ENCODE data around the gene SECISBP2.

Gene SECISBP2

GRCh38 chr9:89352451-89352850 lies 34.2 kb downstream of the SECISBP2 start:
- Histone ChIP-seq H3K27me3 (ENCODE audit: control insufficient read depth, insufficient read depth, low read length) (no peaks in the 10 kb centered on the region), H3K9ac (ENCODE audit: low read depth, low read length) (no peak overlapping the region), H3K36me3 (ENCODE audit: insufficient read depth, low read length) (peaks cover 84% of the 10 kb centered on the region), H3K9me3 (replicated peaks; ENCODE audit: low read length) (no peaks in the 10 kb centered on the region), H3K4me2 (ENCODE audit: low read length) (no peak overlapping the region), H3K4me3 (ENCODE audit: low read length) (no peak overlapping the region), H3K4me1 (ENCODE audit: control insufficient read depth, insufficient read depth, low read length) (no peaks in the 10 kb centered on the region)

- Histone ChIP-seq H3K36me3 (ENCODE audit: insufficient read depth, low read length) (peaks cover 82% of the 10 kb centered on the region), H3K27me3 (ENCODE audit: control insufficient read depth, insufficient read depth, low read length) (no peaks in the 10 kb centered on the region), H3K4me3 (ENCODE audit: low read length) (no peak overlapping the region), H3K9ac (ENCODE audit: low read depth, low read length) (no peak overlapping the region), H3K9me3 (replicated peaks; ENCODE audit: low read length) (no peaks in the 10 kb centered on the region), H3K4me1 (ENCODE audit: control insufficient read depth, insufficient read depth, low read length) (no peaks in the 10 kb centered on the region), H3K4me2 (ENCODE audit: low read length) (no peak overlapping the region)
Measured at GRCh38 chr9:89352874-89353649, 34.8 kb downstream of the SECISBP2 start.

GRCh38 chr9:89353989-89354388 lies 35.7 kb downstream of the SECISBP2 start:
- no peaks in the 10 kb centered on the region for H3K9me3 ChIP-seq (replicated peaks; ENCODE audit: low read length)
- no peaks in the 10 kb centered on the region for H3K27me3 ChIP-seq (ENCODE audit: control insufficient read depth, insufficient read depth, low read length)
- no peaks in the 10 kb centered on the region for H3K4me1 ChIP-seq (ENCODE audit: control insufficient read depth, insufficient read depth, low read length)
- H3K36me3 ChIP-seq (ENCODE audit: insufficient read depth, low read length) = peaks cover 81% of the 10 kb centered on the region
- H3K9ac ChIP-seq (ENCODE audit: low read depth, low read length) = no peak overlapping the region
- H3K4me3 ChIP-seq (ENCODE audit: low read length) = no peak overlapping the region
- no peak overlapping the region for H3K4me2 ChIP-seq (ENCODE audit: low read length)

GRCh38 chr9:89354471-89354870 lies 36.2 kb downstream of the SECISBP2 start:
- Histone ChIP-seq H3K36me3 (ENCODE audit: insufficient read depth, low read length) (peaks cover 80% of the 10 kb centered on the region), H3K9ac (ENCODE audit: low read depth, low read length) (no peak overlapping the region), H3K27me3 (ENCODE audit: control insufficient read depth, insufficient read depth, low read length) (no peaks in the 10 kb centered on the region), H3K9me3 (replicated peaks; ENCODE audit: low read length) (no peaks in the 10 kb centered on the region), H3K4me2 (ENCODE audit: low read length) (no peak overlapping the region), H3K4me3 (ENCODE audit: low read length) (no peak overlapping the region), H3K4me1 (ENCODE audit: control insufficient read depth, insufficient read depth, low read length) (no peaks in the 10 kb centered on the region)

GRCh38 chr9:89356782-89357181 lies 38.5 kb downstream of the SECISBP2 start:
- Histone ChIP-seq H3K27me3 (ENCODE audit: control insufficient read depth, insufficient read depth, low read length) (no peaks in the 10 kb centered on the region), H3K36me3 (ENCODE audit: insufficient read depth, low read length) (peaks cover 78% of the 10 kb centered on the region), H3K4me2 (ENCODE audit: low read length) (no peak overlapping the region), H3K4me1 (ENCODE audit: control insufficient read depth, insufficient read depth, low read length) (no peaks in the 10 kb centered on the region), H3K9ac (ENCODE audit: low read depth, low read length) (no peak overlapping the region), H3K4me3 (ENCODE audit: low read length) (no peak overlapping the region), H3K9me3 (replicated peaks; ENCODE audit: low read length) (no peaks in the 10 kb centered on the region)

- Histone ChIP-seq H3K4me3 (ENCODE audit: low read length) (no peak overlapping the region), H3K36me3 (ENCODE audit: insufficient read depth, low read length) (peaks cover 77% of the 10 kb centered on the region), H3K4me1 (ENCODE audit: control insufficient read depth, insufficient read depth, low read length) (no peaks in the 10 kb centered on the region), H3K27me3 (ENCODE audit: control insufficient read depth, insufficient read depth, low read length) (no peaks in the 10 kb centered on the region), H3K9ac (ENCODE audit: low read depth, low read length) (no peak overlapping the region), H3K9me3 (replicated peaks; ENCODE audit: low read length) (no peaks in the 10 kb centered on the region), H3K4me2 (ENCODE audit: low read length) (no peak overlapping the region)
Measured at GRCh38 chr9:89357331-89358197, 39.3 kb downstream of the SECISBP2 start.

- H3K36me3 ChIP-seq (ENCODE audit: insufficient read depth, low read length) = peaks cover 69% of the 10 kb centered on the region
Measured at GRCh38 chr9:89358376-89358916, 40.1 kb downstream of the SECISBP2 start.

GRCh38 chr9:89358985-89359384 lies 40.7 kb downstream of the SECISBP2 start:
- peaks cover 66% of the 10 kb centered on the region for H3K36me3 ChIP-seq (ENCODE audit: insufficient read depth, low read length)

More at GRCh38 chr9:89358376-89358916, 40.1 kb downstream of the SECISBP2 start:
- Histone ChIP-seq H3K9ac (ENCODE audit: low read depth, low read length) (no peak overlapping the region), H3K4me2 (ENCODE audit: low read length) (no peak overlapping the region), H3K4me3 (ENCODE audit: low read length) (no peak overlapping the region), H3K4me1 (ENCODE audit: control insufficient read depth, insufficient read depth, low read length) (no peaks in the 10 kb centered on the region), H3K9me3 (replicated peaks; ENCODE audit: low read length) (no peaks in the 10 kb centered on the region), H3K27me3 (ENCODE audit: control insufficient read depth, insufficient read depth, low read length) (no peaks in the 10 kb centered on the region)

GRCh38 chr9:89359751-89360261 lies 41.5 kb downstream of the SECISBP2 start:
- Histone ChIP-seq H3K9me3 (replicated peaks; ENCODE audit: low read length) (no peaks in the 10 kb centered on the region), H3K4me2 (ENCODE audit: low read length) (no peak overlapping the region), H3K9ac (ENCODE audit: low read depth, low read length) (no peak overlapping the region), H3K27me3 (ENCODE audit: control insufficient read depth, insufficient read depth, low read length) (no peaks in the 10 kb centered on the region), H3K4me1 (ENCODE audit: control insufficient read depth, insufficient read depth, low read length) (no peaks in the 10 kb centered on the region), H3K36me3 (ENCODE audit: insufficient read depth, low read length) (peaks cover 61% of the 10 kb centered on the region), H3K4me3 (ENCODE audit: low read length) (no peak overlapping the region)

More at GRCh38 chr9:89358985-89359384, 40.7 kb downstream of the SECISBP2 start:
- no peaks in the 10 kb centered on the region for H3K4me1 ChIP-seq (ENCODE audit: control insufficient read depth, insufficient read depth, low read length)
- H3K27me3 ChIP-seq (ENCODE audit: control insufficient read depth, insufficient read depth, low read length) = no peaks in the 10 kb centered on the region
- H3K9me3 ChIP-seq (replicated peaks; ENCODE audit: low read length) = no peaks in the 10 kb centered on the region
- H3K4me2 ChIP-seq (ENCODE audit: low read length) = no peak overlapping the region
- no peak overlapping the region for H3K9ac ChIP-seq (ENCODE audit: low read depth, low read length)
- no peak overlapping the region for H3K4me3 ChIP-seq (ENCODE audit: low read length)

- peaks cover 58% of the 10 kb centered on the region for H3K36me3 ChIP-seq (ENCODE audit: insufficient read depth, low read length)
Measured at GRCh38 chr9:89360465-89360864, 42.2 kb downstream of the SECISBP2 start.

GRCh38 chr9:89361031-89361430 lies 42.7 kb downstream of the SECISBP2 start:
- Histone ChIP-seq H3K9ac (ENCODE audit: low read depth, low read length) (no peak overlapping the region), H3K27me3 (ENCODE audit: control insufficient read depth, insufficient read depth, low read length) (no peaks in the 10 kb centered on the region), H3K4me1 (ENCODE audit: control insufficient read depth, insufficient read depth, low read length) (no peaks in the 10 kb centered on the region), H3K9me3 (replicated peaks; ENCODE audit: low read length) (no peaks in the 10 kb centered on the region), H3K36me3 (ENCODE audit: insufficient read depth, low read length) (peaks cover 58% of the 10 kb centered on the region), H3K4me3 (ENCODE audit: low read length) (no peak overlapping the region), H3K4me2 (ENCODE audit: low read length) (no peak overlapping the region)

More at GRCh38 chr9:89360465-89360864, 42.2 kb downstream of the SECISBP2 start:
- no peak overlapping the region for H3K4me2 ChIP-seq (ENCODE audit: low read length)
- no peak overlapping the region for H3K4me3 ChIP-seq (ENCODE audit: low read length)
- H3K9ac ChIP-seq (ENCODE audit: low read depth, low read length) = no peak overlapping the region
- no peaks in the 10 kb centered on the region for H3K4me1 ChIP-seq (ENCODE audit: control insufficient read depth, insufficient read depth, low read length)
- H3K9me3 ChIP-seq (replicated peaks; ENCODE audit: low read length) = no peaks in the 10 kb centered on the region
- no peaks in the 10 kb centered on the region for H3K27me3 ChIP-seq (ENCODE audit: control insufficient read depth, insufficient read depth, low read length)
